GM19025 (cell line): ENCODE measurements around the gene FNBP1.

Experiments
- ATAC-seq: cut with Tn5 transposase; IDR thresholded peaks from one replicate; pipeline ENCODE4 v1.9.1; 2021; ENCODE audit warnings: mild to moderate bottlenecking, low read depth, moderate library complexity; ENCODE audit not compliant: unreplicated experiment

Gene FNBP1

GRCh38 chr9:129839324-129840023 is 203.5 kb downstream of the FNBP1 start:
- ATAC-seq, result no peak

GRCh38 chr9:129838707-129839259 is 204.2 kb downstream of the FNBP1 start:
- ATAC-seq, result no peak
